ENCODE data around the gene PGLYRP2. TPM values are rescaled to one million over a fixed set of nuclear protein-coding genes. Genes with fewer than 3 reads are reported as not detected.
A peak's percentile ranks its signal among the peaks of the same experiment; 100 is the strongest.

PGLYRP2 gene, protein sequence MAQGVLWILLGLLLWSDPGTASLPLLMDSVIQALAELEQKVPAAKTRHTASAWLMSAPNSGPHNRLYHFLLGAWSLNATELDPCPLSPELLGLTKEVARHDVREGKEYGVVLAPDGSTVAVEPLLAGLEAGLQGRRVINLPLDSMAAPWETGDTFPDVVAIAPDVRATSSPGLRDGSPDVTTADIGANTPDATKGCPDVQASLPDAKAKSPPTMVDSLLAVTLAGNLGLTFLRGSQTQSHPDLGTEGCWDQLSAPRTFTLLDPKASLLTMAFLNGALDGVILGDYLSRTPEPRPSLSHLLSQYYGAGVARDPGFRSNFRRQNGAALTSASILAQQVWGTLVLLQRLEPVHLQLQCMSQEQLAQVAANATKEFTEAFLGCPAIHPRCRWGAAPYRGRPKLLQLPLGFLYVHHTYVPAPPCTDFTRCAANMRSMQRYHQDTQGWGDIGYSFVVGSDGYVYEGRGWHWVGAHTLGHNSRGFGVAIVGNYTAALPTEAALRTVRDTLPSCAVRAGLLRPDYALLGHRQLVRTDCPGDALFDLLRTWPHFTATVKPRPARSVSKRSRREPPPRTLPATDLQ
- 0.18 TPM in 1 of 2 replicates, not detected in the other for total RNA-seq
- polyA plus RNA-seq, result 0.03 and 0.19 TPM in 2 replicates
- polyA plus RNA-seq (2011; cell fraction: cytosol; rRNA removed), result 0.04 and 0.08 TPM in 2 replicates
- polyA plus RNA-seq (2011; cell fraction: nucleus; rRNA removed), result 0.07 TPM in 1 of 2 replicates, not detected in the other
- polyA plus RNA-seq (2012), result not detected in 2 replicates
- polyA minus RNA-seq, result 0.41 TPM in 1 of 2 replicates, not detected in the other
- not detected for polyA minus RNA-seq (2011; cell fraction: cytosol; rRNA and poly(A)+ RNA removed)
- polyA minus RNA-seq (2011; cell fraction: nucleus; rRNA and poly(A)+ RNA removed), result 0.14 TPM in 1 of 2 replicates, not detected in the other
- Bru-seq, nascent RNA, result not detected
- BruChase-seq, experiment 1, labeled RNA remaining after a 6-hour chase, result percentile 8 among the genes with signal in this experiment
- BruChase-seq, experiment 2, labeled RNA remaining after a 2-hour chase, result not detected
- long read RNA-seq, partial matches to known transcripts, result 2 of 5 reads
- long read RNA-seq, other reads (novel, unspliced or antisense), result 3 of 5 reads

GRCh38 chr19:15479391-15480345, at the start of gene PGLYRP2:
TSS of gene PGLYRP2 (minus strand) at chr19:15479501. CDS start at chr19:15479371, 130 bp downstream.
- no peaks in the 10 kb centered on the region for H3K36me3 ChIP-seq (ENCODE audit: control insufficient read depth in 2 of 2, extremely low read depth in 1 of 2, insufficient read depth in 2 of 2, low read length in 2 of 2)
- H4K20me1 ChIP-seq (replicated peaks; ENCODE audit: control insufficient read depth, extremely low read depth, insufficient read depth, low read length), result no peaks in the 10 kb centered on the region
- H3K27me3 ChIP-seq (ENCODE audit: control insufficient read depth in 2 of 2, insufficient read depth in 2 of 2, low read length in 2 of 2), result no peaks in the 10 kb centered on the region
- no peaks in the 10 kb centered on the region for H3K9me1 ChIP-seq (replicated peaks; ENCODE audit: control insufficient read depth, extremely low read depth, insufficient read depth, low read length)
- POLR2A ChIA-PET, result no interaction called here
- H3K4me3 ChIP-seq (replicated peaks in 1 of 3; ENCODE audit: insufficient read depth in 1 of 3, low read depth in 1 of 3, low read length in 3 of 3), result no peak within 1 kb of the TSS
- no peak within 1 kb of the TSS for H2AFZ ChIP-seq (ENCODE audit: low read depth, low read length)
- intact Hi-C loops (cut with micrococcal nuclease) (no loop called here), dilution Hi-C loops (cut with MboI; ENCODE audit: extremely low pct_ligation_motif_present, low sequenced_read_pairs) (no loop called here)
- H3K9ac ChIP-seq (replicated peaks; ENCODE audit: extremely low read depth, insufficient read depth, low read length), result no peak within 1 kb of the TSS
- no peak within 1 kb of the TSS for H3K27ac ChIP-seq (ENCODE audit: insufficient read depth, low read depth, low read length)
- FAIRE-seq (no peak), DNase-seq (ENCODE audit: low read depth, low spot score) (no peak)
- H3K79me2 ChIP-seq (ENCODE audit: control insufficient read depth, insufficient read depth, low read length), result no peaks in the 10 kb centered on the region
- CTCF ChIA-PET, result interaction anchor here (0.8 to 1.5 kb wide), 3 partner anchors 12 to 76 kb away, joined by 3 to 6 read pairs (median 3); no protein-coding TSS in a partner anchor
- no peaks in the 10 kb centered on the region for H3K4me1 ChIP-seq (ENCODE audit: control insufficient read depth, extremely low read depth, insufficient read depth, low read length)
- no TSS peak for BruUV-seq (replicated peaks)
- TF ChIP-seq MAX (IDR thresholded peaks at IDR 0.05; ENCODE audit: insufficient read depth, insufficient read length), result no peak
- TF ChIP-seq JUN (IDR thresholded peaks at IDR 0.05; ENCODE audit: borderline replicate concordance, insufficient read depth, insufficient read length, low read depth), result no peak
- TF ChIP-seq, protein P1, sequence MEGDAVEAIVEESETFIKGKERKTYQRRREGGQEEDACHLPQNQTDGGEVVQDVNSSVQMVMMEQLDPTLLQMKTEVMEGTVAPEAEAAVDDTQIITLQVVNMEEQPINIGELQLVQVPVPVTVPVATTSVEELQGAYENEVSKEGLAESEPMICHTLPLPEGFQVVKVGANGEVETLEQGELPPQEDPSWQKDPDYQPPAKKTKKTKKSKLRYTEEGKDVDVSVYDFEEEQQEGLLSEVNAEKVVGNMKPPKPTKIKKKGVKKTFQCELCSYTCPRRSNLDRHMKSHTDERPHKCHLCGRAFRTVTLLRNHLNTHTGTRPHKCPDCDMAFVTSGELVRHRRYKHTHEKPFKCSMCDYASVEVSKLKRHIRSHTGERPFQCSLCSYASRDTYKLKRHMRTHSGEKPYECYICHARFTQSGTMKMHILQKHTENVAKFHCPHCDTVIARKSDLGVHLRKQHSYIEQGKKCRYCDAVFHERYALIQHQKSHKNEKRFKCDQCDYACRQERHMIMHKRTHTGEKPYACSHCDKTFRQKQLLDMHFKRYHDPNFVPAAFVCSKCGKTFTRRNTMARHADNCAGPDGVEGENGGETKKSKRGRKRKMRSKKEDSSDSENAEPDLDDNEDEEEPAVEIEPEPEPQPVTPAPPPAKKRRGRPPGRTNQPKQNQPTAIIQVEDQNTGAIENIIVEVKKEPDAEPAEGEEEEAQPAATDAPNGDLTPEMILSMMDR (IDR thresholded peaks at IDR 0.05; ENCODE audit: extremely low read depth in 1 of 2, insufficient read depth in 1 of 2, low read depth in 1 of 2, low read length in 2 of 2), result peak in 1 of 2 donors; percentile 15
- TF ChIP-seq FOS (IDR thresholded peaks at IDR 0.05; ENCODE audit: borderline replicate concordance, insufficient read depth, low read length), result no peak
- no peak within 1 kb of the TSS for H3K4me2 ChIP-seq (ENCODE audit: insufficient read depth, low read length)
- H3K9me3 ChIP-seq (replicated peaks; ENCODE audit: control insufficient read depth, insufficient read depth, low read length), result no peaks in the 10 kb centered on the region
